Heart left ventricle (tissue), 16 donors: Measurements from ENCODE around the gene ZNF689. TPM values are rescaled to one million over a fixed set of nuclear protein-coding genes. Genes with fewer than 3 reads are reported as not detected.

ENCODE experiments used
- ATAC-seq, 4 donors: fragments of 200-7000 bp; cut with Tn5 transposase; one replicate each; pipeline ENCODE4 v1.9.1; 2020 to 2022; ENCODE audit warnings: moderate library complexity in 4 of 4, mild to moderate bottlenecking in 3 of 4, moderate number of reproducible peaks in 1 of 4
- DNase-seq, 5 donors: peaks; one replicate each; pipeline ENCODE4 v3.0.0-alpha.2; 2020
- H3K27ac ChIP-seq, 12 donors: fragments of 200-600 bp; sonication (generic) in 4 of 12; one replicate each; pipeline versions ENCODE4 v1.5.0 to v1.8.0; 2016 to 2022; ENCODE audit warnings: mild to moderate bottlenecking in 2 of 12
- H3K27me3 ChIP-seq, 9 donors: fragments of 200-600 bp; sonication (generic) in 2 of 9; one replicate each; pipeline versions ENCODE4 v1.5.1 to v1.8.0; 2016 to 2022; ENCODE audit warnings: mild to moderate bottlenecking in 3 of 9
- H3K36me3 ChIP-seq, 9 donors: fragments of 200-600 bp; sonication (generic) in 2 of 9; one replicate each; pipeline versions ENCODE4 v1.5.0 to v1.8.0; 2018 to 2022; ENCODE audit warnings: mild to moderate bottlenecking in 2 of 9
- H3K4me1 ChIP-seq, 12 donors: fragments of 200-600 bp; sonication (generic) in 4 of 12; one replicate each; pipeline versions ENCODE4 v1.5.0 to v1.8.0; 2016 to 2022; ENCODE audit warnings: mild to moderate bottlenecking in 3 of 12
- H3K4me3 ChIP-seq, 12 donors: fragments of 200-600 bp; sonication (generic) in 4 of 12; one replicate each; pipeline versions ENCODE4 v1.5.0 to v1.8.0; 2017 to 2022; ENCODE audit warnings: mild to moderate bottlenecking in 9 of 12, moderate library complexity in 4 of 12
- H3K9me3 ChIP-seq, 12 donors: fragments of 200-600 bp; sonication (generic) in 4 of 12; one replicate each; pipeline versions ENCODE4 v1.5.0 to v1.8.0; 2016 to 2022; ENCODE audit warnings: mild to moderate bottlenecking in 1 of 12
- CTCF ChIP-seq, 12 donors: fragments of 200-600 bp; sonication (generic) in 4 of 12; IDR thresholded peaks; one replicate each; pipeline versions ENCODE4 v1.5.0 to v1.8.0; 2018 to 2022; ENCODE audit warnings: antibody characterized with exemption in 12 of 12, mild to moderate bottlenecking in 5 of 12
- POLR2A ChIP-seq, 2 donors: fragments of 450-650 bp; IDR thresholded peaks; one replicate each; pipeline ENCODE4 v1.6.1; 2017; ENCODE audit warnings: antibody characterized with exemption in 2 of 2, mild to moderate bottlenecking in 2 of 2, moderate library complexity in 2 of 2
- WGBS, 4 donors: extraction: QIAGEN DNeasy Blood & Tissue Kit in 2 of 4; methylation state at CpG; one replicate each; pipeline versions ENCODE4 v1.1.5 to v1.1.7; 2013 to 2018; 5-methylcytosine and 5-hydroxymethylcytosine counted together
- intact Hi-C, 10 donors: fragments of 100-400 bp; cut with DNase I; formaldehyde crosslinking; loops; one replicate each; pipeline versions ENCODE4 v1.11.1 to v1.14.2; 2022
- polyA plus RNA-seq, 2 donors: library from polyadenylated mRNA; stranded (reverse); fragments of 200-250 nt; gene quantifications; one replicate each; pipeline ENCODE4 v1.2.3, GENCODE V29; 2013
- total RNA-seq, 9 donors: library from RNA; depleted of rRNA in 2 of 9; stranded (reverse); fragments of >200 nt in 2 of 9; fragmentation: NEBNext Ultra II Directional in 3 of 9; extraction: Animal tissue kit (Norgen Biotek cat#: 25700) in 3 of 9; gene quantifications; one replicate each; pipeline versions ENCODE4 v1.1.0 to v1.2.4, GENCODE V29; 2016 to 2023
- donor health status: ischemic (EF 13 %, LVEDD 7.1; RV severe dilation, severe dysfunction).
- donor health status: healthy with polysubstance abuse.
- donor health status: DM: no; HTN: yes; CAD: no.
- donor health status: DM: no; HTN: no; CAD: no.
- donor health status: ischemic (EF 25% LVEDD 6.9; RV normal size, moderate dysfunction).
- donor health status: ischemic (EF 25% LVEDD 5.7; RV mildly dilated, moderate dysfunction).
- donor health status: healthy.
- donor health status: DM: yes; HTN: yes; CAD: no.
- donor health status: ischemic (EF 35%, LVEDD 5.7; RV mildly dilated, moderate dysfunction).
- donor health status: nonischemic (EF 11% LVEDD 7.7; RV severe dilation, severe dysfunction).
- donor health status: DM: yes; HTN: yes; CAD: no.
- donor health status: PGD.
- donor health status: ischemic (EF 29% LVEDD 5.4; RV normal size, mild dysfunction).
- donor health status: nonischemic (EF 23%, LVEDD 6.1; RV moderate dilation, normal function).

Gene ZNF689
- total and polyA plus RNA-seq, 11 donors = 2.7 to 7.9 (median 6.5) TPM

GRCh38 chr16:30571445-30572322 lies 38.5 kb downstream of the ZNF689 start, which contains the start of gene ZNF688:
Gene ZNF688, minus strand, starts transcription at chr16:30571714. Its CDS starts 85 bp downstream, at chr16:30571629.
- H3K4me1 ChIP-seq = peaks cover 3 to 41% (median 20%) of the 10 kb centered on the region in 12 donors

GRCh38 chr16:30570636-30571444 lies 39.3 kb downstream of the ZNF689 start:
- Histone ChIP-seq H3K27me3 (no peaks in the 10 kb centered on the region), H3K36me3 (peaks cover 0 to 10% (median 3%) of the 10 kb centered on the region in 9 donors), H3K4me3 (peak overlapping the region; percentile 49 to 99 (median 83)), H3K27ac (peak overlapping the region; percentile 88 to 100 (median 98)), H3K9me3 (no peaks in the 10 kb centered on the region), H3K4me1 (peaks cover 3 to 41% (median 20%) of the 10 kb centered on the region in 12 donors)
- WGBS, 4 donors = 6 to 15% (median 7%) methylated on average over 7 to 22 of the region's 22 CpGs
- peak in 3 of 4 donors; percentile 2 to 12 (median 12) for ATAC-seq
- intact Hi-C loops = loop anchor here in 7 of 10 donors (1.0 to 5.0 kb wide), 7 partner anchors 14 to 81 kb away; partner anchors contain the start of genes ZNF747 (in 4 of the 7), ZNF768 (in 2 of the 7), PRR14 (in 1 of the 7) and ZNF785 (in 1 of the 7)
- TF ChIP-seq POLR2A (IDR thresholded peaks at IDR 0.05) (no peak), CTCF (IDR thresholded peaks at IDR 0.05) (no peak)
- DNase-seq = peak in 2 of 5 donors; percentile 42 to 66

More at GRCh38 chr16:30571445-30572322, 38.5 kb downstream of the ZNF689 start, which contains the start of gene ZNF688:
- Histone ChIP-seq H3K27ac (peak within 1 kb of the TSS; percentile 88 to 100 (median 98)), H3K9me3 (no peaks in the 10 kb centered on the region), H3K36me3 (peaks cover 0 to 14% (median 3%) of the 10 kb centered on the region in 9 donors), H3K4me3 (peak within 1 kb of the TSS; percentile 49 to 99 (median 83)), H3K27me3 (no peaks in the 10 kb centered on the region)
- intact Hi-C loops = loop anchor here in 8 of 10 donors (1.0 to 5.0 kb wide), 8 partner anchors 13 to 81 kb away; partner anchors contain the start of genes ZNF747 (in 4 of the 8), ZNF785 (in 3 of the 8), ZNF768 (in 2 of the 8) and PRR14 (in 1 of the 8)
- DNase-seq (peak; percentile 95 to 96 (median 96)), ATAC-seq (peak; percentile 90 to 95 (median 92))
- TF ChIP-seq CTCF (IDR thresholded peaks at IDR 0.05) (no peak), POLR2A (IDR thresholded peaks at IDR 0.05) (peak in 1 of 2 donors; percentile 44)
- 0 to 1% (median 0%) methylated on average over 42 to 67 of the region's 67 CpGs for WGBS, 4 donors

- peak overlapping the region in 11 of 12 donors; percentile 88 to 100 (median 98) for H3K27ac ChIP-seq
Observed at GRCh38 chr16:30569746-30570635, 40.2 kb downstream of the ZNF689 start.

More at GRCh38 chr16:30569746-30570635, 40.2 kb downstream of the ZNF689 start:
- ATAC-seq = no peak
- H3K9me3 ChIP-seq = no peaks in the 10 kb centered on the region
- 72 to 81% (median 77%) methylated on average over 18 to 44 of the region's 44 CpGs for WGBS, 4 donors
- intact Hi-C loops = loop anchor here in 6 of 10 donors (5.0 kb wide), 5 partner anchors 33 to 82 kb away; partner anchors contain the start of genes ZNF747 (in 3 of the 6), ZNF768 (in 2 of the 6) and PRR14 (in 1 of the 6)
- H3K4me1 ChIP-seq = peaks cover 3 to 41% (median 20%) of the 10 kb centered on the region in 12 donors
- peaks cover 0 to 10% (median 3%) of the 10 kb centered on the region in 9 donors for H3K36me3 ChIP-seq
- peak overlapping the region in 8 of 12 donors; percentile 74 to 91 (median 84) for H3K4me3 ChIP-seq
- DNase-seq = no peak
- H3K27me3 ChIP-seq = no peaks in the 10 kb centered on the region
- TF ChIP-seq POLR2A (IDR thresholded peaks at IDR 0.05) (no peak), CTCF (IDR thresholded peaks at IDR 0.05) (no peak)
